ENCODE results near the gene EMCN.
"Not testable (repeated sequence)": the region's sequence is repeated elsewhere in the genome, so short reads cannot be mapped to it uniquely, and the experiment has no call there.

EMCN gene

DNA sequence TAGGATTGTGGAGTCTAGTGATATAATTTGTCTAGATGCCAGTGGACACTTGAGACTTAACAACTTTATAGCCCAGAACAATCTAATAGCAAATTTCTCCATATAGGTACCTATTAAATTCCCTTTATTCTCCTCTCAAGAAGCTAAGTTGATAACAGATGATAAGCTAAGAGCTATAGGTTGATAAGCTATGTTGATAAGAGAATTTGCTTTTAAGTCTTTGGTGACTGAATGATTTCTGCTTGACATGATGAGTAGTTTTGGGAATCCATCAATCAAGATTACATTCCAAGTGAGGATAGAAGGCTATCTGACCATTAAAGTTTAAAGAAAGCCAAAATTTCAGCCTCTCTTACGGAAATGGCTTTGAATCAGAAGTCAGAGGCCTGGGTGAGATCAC is 131.6 kb downstream of the EMCN start:
- DNase-seq (ENCODE audit: low spot score) (no peak), FAIRE-seq (no peak)

DNA sequence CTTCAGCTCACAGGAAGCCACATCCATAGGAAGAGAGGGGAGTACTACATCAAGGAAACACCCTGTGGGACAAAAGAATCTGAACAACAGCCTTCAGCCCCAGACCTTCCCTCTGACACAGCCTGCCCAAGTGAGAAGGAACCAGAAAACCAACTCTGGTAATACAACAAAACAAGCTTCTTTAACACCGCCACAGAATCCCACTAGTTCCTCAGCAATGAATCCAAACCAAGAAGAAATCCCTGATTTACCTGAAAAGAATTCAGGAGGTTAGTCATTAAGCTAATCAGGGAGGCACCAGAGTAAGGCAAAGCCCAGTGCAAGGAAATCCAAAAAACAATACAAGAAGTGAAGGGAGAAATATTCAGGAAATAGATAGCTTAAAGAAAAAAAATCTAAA is 137.4 kb downstream of the EMCN start:
- FAIRE-seq; DNase-seq (ENCODE audit: low spot score): not testable (repeated sequence)

DNA sequence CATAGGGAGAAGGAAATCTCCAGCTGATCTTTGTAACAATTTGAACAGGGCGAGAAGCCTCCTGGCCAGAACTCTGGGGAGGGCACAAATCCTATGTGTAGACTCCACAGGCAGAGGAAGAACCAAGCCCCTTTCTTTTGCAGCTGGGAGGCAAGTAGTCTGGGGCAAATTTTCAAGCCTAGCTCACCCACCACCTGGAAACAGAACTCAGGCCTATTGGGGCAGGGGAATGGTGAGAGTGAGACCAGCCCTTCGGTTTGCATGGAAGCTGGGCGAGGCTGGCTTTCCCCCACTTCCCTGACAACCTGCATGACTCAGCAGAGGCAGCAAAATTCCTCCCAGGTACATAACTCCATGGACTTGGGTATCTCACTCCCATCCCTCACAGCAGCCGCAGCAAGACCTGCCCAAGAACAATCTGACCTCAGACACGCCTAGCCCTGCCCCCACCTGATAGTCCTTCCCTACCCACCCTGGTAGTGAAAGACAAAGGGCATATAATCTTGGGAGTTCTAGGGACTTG is 138.2 kb downstream of the EMCN start:
- DNase-seq (ENCODE audit: low spot score) = no peak
- FAIRE-seq = no peak

DNA sequence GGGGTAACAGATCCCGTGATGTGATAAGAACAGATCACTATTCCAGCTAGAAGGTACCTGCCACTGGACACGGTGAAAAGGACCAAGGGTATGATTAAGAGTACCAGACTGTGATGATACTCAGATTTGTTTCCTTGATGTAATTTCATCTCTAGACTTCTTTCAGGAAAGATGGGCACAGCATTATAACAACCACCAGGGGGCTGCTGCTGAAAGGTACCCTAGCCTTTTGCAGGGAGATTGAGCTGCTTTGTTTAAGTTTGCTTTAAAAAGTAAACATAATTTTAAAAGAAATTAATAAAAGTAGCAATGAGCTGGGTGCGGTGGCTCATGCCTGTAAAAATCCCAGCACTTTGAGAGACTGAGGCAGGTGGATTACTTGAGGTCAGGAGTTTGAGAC is 145.4 kb downstream of the EMCN start:
- FAIRE-seq (no peak), DNase-seq (ENCODE audit: low spot score) (peak; percentile 8)

DNA sequence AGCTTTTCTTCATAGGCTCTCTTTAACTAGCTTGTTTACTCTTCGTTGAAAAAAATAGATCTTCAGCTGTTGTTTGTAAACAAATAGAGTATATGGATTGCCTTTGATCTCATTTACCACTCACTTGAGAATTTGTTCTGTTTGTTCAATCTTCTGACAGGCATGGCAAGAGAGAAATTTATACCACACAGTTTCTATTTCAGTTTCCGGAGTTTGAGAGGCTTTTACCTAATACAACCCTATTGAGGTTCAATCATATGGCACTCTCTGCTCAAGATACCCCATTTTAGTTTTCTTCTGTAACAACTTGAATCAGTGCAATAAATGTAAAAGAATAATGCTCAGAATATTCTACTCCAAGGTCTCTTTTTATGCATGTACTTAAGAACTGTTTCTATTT is 148.0 kb downstream of the EMCN start:
- FAIRE-seq = no peak

DNA sequence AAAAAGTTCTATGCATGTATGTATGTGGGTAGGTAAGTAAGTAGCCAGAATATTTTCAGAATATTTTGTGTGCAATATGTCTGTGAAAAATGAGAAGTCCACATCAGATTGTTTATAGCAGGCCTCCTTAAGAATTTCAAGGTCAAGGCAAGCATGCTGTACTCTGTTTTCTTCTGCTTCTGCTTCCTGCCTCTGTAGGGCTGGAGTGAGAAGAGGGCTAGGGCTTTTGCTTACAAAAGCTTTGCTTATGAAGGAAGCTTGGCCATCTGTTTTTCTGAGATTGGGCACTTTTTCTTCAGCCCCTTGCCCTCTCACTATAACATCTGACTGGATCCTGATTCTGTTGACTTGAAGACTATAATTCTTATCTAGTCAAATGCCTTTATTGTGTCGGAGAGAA is 150.4 kb downstream of the EMCN start:
- no peak for FAIRE-seq
- DNase-seq (ENCODE audit: low spot score) = no peak

More for the DNA sequence above, 148.0 kb downstream of the EMCN start:
- DNase-seq (ENCODE audit: low spot score) = no peak

DNA sequence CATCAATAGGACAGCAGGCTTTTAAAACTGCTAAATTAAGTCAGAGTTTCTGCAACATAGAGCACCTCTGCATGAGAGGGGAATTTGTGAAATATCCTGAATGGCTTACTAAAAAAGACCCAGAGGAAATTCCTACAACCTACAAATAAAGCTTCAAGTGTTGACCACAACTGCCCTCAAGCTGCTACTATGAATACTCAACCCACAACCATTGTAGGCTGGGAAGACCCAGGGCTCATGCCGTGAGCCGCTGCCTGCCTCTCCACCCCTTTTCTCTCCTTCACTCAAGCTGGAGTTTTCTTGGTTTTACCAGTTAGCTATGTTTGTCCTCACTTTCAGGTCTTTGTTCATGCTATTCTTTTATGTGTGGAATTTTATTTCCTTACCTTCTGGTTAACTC is 151.6 kb downstream of the EMCN start:
- no peak for DNase-seq (ENCODE audit: low spot score)

DNA sequence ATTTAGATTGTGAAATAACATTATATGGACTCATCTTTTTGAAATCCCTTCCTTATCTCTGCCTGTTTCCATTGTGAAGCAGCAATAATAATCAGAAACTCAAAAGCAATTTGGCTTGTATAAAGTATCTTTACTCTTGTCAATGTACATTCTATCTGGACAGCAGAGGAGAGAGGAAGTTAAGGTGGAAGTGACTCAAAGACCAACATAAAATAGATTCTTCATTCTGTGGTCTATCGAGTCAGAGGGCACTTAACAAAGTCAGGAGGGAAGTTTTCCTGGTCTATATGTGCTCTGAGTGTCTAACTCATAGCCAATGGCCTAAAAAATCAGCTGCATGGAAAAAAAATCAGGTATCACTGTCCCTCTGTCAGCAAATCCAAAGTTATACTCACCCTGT is 155.5 kb downstream of the EMCN start:
- no peak for FAIRE-seq
- DNase-seq (ENCODE audit: low spot score) = no peak

More for the DNA sequence above, 151.6 kb downstream of the EMCN start:
- no peak for FAIRE-seq

DNA sequence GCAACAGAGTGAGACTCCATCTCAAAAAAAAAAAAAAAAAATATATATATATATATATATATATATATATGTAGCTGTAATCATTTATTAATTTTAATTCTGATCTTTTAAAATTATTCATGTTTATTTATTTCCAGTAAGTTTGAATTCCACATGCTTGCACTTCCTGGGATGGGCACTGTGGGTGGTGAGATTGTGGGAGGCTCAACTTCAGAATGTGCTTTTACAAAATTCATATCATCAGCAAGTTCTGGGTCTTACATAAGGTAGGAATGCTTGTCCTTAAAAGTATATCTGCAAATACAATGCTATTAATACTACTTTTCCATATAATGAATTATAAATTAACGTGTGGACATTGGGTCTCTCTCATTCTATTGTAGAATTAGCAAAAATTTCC is 156.5 kb downstream of the EMCN start:
- FAIRE-seq (no peak), DNase-seq (ENCODE audit: low spot score) (no peak)

DNA sequence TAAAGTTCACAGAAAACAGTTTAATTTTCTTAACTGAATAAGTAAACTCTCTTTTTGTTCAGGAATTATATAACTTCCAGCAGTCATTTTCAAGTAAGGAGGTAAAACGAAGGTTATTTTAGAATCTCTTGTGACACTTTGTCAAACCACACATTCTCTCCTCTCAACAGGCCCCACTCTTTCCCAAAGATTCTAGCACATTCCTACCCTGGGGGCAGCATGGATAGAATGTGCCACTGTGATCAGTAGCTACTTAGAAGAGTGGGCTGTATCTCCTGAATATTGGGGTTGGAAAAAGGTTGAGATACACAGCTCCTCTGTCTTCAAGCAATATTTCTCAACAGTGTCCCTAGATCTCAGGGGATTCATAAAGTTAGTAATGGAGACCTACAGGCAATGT is 157.6 kb downstream of the EMCN start:
- no peak for FAIRE-seq

DNA sequence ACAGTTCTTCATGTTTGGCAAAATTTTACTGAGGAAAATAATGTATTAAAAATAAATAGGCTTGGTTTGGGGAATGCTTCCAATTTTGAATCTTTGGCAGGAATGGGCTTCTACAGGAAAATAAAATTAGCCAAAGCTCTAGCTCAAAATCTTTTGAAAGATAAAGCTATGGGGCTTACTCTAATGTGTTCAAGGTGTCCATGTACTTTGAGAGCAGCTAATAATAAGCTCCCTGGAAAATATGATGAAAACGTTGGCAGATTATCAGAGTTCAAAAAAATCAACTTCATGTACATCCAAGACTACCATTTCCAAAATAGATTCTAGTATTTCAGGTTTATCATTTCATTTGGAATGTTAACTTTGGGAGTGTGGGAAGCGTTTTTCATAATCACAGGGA is 158.4 kb downstream of the EMCN start:
- DNase-seq (ENCODE audit: low spot score) = no peak
- no peak for FAIRE-seq

More for the DNA sequence above, 157.6 kb downstream of the EMCN start:
- no peak for DNase-seq (ENCODE audit: low spot score)

DNA sequence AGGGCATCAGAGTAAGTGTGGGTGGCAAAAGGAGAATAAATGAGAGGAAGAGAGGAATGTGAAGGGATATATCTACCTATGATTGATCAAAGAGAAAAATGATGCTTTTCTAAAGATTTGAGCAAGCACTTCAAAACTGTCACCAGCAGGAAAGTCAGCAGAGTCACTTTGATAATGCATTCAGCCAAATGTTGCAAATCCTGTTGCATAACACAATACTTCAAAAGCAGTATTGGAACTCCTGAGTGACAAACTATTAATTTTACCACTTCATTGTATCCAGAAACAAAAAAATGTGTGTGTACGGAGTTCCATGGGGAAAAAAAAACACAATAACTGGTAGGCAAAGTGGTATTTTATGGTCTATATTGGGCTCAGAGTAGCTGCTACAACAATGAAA is 160.3 kb downstream of the EMCN start:
- FAIRE-seq = no peak
- no peak for DNase-seq (ENCODE audit: low spot score)

DNA sequence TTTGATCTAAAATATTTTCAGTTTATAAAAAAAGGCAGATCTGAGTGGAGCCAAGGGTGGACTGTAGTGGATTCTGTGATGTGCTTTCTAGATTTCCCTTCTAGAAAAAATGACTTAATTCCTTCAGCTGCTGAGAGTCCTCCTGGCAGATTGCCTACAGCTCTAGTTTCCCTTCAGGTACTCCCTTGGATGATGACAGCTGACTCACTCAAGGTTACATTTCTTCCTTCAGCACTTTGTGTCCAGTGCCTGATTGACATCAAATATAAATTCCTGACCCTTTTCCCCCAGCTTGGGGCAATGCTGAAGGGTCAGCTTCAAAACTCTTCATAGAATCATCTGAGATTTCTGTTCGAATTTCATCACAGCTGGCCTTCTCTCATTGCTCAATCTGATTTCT is 161.7 kb downstream of the EMCN start:
- DNase-seq (ENCODE audit: low spot score) (no peak), FAIRE-seq (no peak)

DNA sequence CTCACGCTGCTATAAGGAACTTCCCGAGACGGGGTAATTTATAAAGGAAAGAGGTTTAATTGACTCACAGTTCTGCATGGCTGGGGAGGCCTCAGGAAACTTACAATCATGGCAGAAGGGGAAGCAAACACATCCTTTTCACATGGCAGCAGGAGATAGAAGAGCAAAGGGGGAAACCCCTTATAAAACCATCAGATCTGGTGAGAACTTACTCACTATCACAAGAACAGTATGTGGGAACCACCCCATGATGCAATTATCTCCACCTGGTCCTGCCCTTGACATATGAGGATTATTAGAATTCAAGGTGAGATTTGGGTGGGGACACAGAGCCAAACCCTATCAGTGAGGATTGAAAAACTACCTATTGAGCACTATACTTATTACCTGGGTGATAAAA is 165.5 kb downstream of the EMCN start:
- DNase-seq (ENCODE audit: low spot score); FAIRE-seq: not testable (repeated sequence)

DNA sequence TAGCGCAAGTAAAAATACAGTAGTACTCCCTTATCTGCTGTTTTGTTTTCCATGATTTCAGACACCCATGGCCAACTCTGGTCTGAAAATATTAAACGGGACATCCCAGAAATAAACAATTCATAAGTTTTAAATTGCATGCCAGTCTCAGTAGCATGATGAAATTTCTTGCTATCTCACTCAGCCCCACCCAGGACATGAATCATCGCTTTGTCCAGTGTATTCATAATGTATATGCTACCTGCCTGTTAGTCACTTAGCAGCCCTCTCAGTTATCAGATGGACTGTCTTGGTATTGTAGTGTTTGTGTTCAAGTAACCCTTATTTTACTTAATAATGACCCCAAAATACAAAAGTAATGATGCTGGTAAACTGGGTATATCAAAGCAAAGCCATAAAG is 169.3 kb downstream of the EMCN start:
- DNase-seq (ENCODE audit: low spot score) = no peak
- FAIRE-seq = no peak

DNA sequence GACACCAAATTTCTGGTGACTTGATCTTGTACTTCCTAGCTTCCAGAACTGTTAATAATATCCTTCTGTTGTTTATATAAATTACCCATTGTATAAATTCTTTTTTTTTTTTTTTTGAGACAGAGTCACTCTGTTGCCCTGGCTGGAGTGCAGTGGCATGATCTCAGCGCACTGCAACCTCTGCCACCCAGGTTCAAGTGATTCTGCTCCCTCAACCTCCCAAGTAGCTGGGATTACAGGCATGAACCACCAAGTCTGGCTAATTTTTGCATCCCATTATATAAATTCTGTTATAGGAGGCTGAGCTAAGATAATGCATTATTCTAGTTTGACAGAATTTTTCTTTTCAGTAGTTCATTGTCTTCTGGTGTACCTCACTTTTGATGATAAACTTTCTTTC is 170.6 kb downstream of the EMCN start:
- FAIRE-seq (no peak), DNase-seq (ENCODE audit: low spot score) (no peak)

DNA sequence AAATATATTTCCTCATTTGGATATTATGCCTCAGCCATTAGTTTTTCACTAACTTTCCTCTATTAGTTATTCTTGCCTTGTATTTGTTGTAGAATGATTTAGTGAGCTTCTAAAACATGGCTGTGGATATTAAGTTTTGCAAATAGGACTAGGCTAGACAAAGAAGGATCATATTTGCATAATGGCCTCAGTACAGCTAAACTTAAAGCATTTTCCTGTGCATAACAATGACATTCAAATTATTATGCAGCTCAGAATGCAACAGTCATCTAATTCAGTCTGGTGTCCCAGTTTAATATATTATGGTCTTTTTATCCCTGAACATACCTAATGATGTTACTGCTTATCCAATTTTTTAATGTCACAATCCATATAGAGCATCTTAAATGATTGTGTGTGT is 172.2 kb downstream of the EMCN start:
- FAIRE-seq = no peak
- DNase-seq (ENCODE audit: low spot score) = no peak
